HG03280 (cell line): ENCODE results near the gene PLBD2.

Experiments used
- ATAC-seq: cut with Tn5 transposase; IDR thresholded peaks from one replicate; pipeline ENCODE4 v1.9.1; 2021; ENCODE audit warnings: mild to moderate bottlenecking, moderate library complexity; ENCODE audit not compliant: unreplicated experiment

Gene PLBD2

DNA sequence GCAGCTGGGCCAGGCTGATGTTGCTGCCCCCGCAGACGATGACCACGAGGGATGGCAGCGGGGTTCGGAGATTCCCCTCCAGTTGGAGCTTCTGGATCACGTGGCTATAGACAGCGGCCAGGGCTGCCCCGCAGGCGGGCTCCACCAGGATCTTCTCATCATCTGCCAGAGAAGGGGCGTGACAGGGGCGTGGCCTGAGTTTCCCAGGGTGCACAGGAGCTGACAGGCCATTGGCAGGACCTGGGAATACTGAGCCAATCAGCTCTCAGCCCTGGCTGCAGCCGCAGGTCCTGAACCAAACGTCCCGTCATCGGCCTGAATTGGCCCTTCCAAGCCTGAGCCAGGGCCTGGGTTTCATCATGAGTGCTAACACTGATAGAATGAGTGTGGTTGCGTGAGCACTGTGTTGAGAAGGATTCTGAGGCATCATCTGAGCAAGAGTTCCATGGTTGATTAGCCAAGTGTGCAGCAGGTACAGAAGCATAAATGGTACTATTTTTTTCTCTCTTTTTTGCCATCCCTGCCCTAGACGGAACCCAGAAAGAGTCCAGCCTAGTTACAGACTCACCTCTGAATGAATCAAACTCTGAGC is 34.7 kb downstream of the PLBD2 start:
- no peak for ATAC-seq

DNA sequence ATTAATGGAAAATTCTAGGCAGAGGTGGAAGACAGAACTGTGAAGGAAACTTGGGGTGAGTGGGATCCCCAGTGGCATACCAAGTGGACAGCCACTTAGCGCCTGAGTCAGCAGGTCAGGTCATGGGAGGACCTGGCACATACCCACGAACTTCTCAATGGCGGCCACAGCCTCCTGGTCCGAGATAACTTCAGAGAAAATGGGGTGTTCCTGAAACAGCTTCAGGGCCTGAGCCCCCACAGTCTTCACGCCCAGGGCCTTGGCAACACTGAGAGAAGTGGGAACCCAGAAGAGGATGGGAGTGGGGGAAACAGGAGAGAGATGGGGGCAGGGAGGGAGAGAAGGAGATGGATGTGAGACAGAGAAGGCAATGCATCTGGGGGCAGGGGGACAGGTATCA is 35.4 kb downstream of the PLBD2 start:
- no peak for ATAC-seq

DNA sequence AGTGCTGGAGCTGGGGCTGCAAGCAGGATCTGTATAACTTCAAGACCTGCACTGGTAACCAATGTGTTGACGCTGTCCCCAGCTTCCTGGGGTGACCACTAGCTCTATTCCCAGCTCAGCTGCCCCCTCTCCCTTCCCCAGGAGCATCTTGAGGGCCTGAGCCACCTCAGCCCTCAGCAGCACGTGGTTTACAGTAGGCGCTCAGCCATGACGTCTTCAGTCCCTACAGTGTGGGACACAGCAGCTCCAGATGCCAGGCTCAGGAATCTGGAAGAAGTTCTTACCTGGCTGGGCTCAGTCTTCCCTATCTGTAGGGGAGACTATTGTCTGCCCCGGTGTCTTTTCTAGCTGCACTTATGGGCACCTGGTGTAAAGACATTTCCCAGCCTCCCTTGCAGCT is 36.7 kb downstream of the PLBD2 start:
- ATAC-seq: no peak

DNA sequence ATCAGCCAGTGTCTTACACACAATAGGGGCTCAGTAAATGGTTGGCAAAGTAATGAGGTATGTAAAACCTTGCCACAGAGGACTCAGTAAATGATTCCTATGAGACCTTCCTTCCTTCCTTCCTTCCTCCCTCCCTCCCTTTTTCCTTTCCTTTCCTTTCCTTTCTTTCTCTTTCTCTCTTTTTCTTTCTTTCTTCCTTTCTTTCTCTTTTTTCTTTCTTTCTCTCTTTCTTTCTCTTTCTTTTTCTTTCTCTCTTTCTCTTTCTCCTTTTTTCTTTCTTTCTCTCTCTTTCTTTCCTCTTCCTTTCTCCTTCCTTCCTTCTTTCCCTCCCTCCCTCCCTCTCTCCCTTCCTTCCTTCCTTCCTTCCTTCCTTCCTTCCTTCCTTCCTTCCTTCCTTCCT is 37.8 kb downstream of the PLBD2 start:
- no peak for ATAC-seq

DNA sequence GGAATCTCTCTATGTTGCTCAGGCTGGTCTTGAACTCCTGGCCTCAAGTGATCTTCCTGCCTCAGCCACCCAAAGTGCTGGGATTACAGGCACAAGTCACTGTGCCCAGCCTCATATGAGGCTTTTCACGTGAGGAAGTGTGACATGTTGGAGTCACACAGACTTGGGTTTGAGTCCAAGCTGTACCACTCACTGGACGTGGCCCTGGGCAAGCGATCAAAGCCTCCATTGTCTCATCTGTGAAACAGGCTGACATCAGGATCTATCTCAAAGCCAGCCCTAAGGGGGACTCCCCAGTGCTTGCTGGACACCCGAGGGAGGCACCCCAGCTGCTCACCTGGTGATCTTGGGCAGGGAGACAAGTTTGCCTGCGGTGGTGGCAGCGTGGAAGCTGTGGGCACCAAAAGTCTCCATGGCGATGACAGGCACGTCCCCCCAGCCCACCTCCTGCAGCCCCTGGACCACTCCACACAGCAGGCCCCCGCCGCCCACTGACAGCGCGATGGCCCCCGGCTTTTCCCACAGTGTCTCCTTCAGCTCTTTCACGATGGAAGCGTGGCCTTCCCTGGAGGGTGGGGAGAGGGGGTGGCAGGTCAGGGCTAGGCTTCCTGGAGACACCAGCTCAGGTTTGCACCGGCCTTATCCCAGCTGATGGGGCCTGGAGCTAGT is 38.6 kb downstream of the PLBD2 start:
- no peak for ATAC-seq

DNA sequence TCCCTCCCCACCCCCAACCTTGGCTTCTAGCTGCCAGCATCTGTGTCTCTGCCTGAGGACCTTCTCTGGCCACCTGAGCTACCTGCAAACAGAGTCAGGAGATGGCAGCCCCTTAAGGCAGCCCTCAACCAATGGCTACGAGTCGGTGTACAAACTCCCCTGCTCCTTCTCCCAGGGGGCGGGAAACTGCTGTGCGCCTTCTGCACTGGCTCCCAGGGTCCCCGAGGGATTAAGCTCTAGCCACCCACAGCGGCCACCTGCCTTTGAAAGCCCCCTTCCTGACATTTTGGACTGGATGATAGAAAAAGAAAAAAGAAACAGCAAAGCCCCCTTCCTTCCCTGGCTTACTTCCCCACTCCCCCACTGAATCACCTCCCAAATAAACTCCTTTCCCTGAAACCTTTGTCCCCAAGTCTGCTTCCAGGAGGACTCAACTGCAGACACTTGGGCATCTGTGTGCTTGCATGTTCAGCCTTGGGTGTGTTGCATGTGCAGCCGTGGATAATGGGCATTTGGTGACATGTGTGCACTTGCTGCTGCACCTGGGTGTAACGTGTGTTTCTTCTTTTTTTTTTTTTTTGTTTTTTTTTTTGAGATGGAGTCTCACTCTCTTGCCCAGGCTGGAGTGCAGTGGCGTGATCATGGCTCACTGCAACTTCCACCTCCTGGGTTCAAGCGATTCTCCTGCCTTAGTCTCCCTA is 39.3 kb downstream of the PLBD2 start:
- no peak for ATAC-seq

DNA sequence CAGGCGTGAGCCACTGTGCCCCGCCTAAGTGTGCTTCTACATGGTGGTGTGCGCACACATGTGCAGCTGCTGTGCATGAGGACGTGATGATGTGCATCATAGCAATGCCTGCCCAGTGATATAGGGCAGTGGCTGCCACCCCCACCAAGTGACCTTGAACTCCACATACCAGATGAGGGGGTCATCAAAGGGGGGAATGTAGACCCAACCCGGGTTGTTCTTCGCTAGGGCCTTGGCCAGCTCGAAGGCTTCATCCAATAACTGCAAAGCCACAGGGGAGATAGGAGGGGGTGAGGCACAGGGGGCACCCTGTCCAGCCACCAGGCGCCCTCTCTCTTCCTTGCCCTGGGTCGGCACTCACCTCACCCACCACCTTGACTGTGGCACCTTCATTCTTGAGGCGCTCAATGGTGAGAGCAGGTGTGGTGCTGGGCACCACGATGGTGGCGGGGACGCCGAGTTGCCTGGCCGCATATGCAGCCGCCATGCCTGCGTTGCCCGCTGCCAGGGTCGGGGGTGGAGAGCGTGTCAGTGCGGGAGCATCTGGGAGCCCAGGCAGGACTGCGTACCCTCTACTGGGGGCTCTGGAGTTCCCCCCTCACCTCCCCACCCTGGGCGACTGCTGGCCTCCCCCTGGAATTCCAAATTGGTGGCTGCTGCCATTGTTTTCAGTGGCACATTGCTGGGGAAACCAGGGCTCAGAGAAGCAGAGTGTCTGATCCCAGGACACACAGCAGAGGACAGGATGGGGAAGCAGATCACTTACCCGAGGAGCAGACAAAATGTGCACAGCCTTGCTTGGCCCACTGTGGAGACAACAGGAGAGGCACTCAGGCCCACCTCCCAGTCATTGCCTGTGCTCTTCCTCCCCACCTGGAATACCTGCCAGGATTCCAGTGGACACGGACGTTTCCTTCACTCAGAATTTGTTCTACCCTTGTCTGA is 40.2 kb downstream of the PLBD2 start:
- ATAC-seq: no peak

DNA sequence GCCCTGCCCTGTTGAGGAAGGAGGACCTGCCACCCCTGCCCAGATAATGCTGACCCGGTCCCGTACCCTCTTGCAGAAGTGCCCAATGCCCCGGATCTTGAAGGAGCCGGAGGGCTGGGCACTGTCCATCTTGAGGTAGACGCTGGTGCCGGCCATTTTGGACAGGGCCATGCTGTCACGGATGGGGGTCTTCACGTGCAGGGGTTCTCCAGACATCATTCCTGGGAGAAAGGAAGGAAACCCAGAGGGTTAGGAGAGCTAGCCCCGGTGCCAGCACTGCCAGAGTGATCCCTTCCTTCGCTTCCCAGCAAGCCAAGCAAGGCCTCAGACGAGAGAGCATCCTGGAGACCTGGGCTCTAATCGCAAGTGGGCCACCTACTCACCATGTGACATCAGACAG is 41.1 kb downstream of the PLBD2 start:
- no peak for ATAC-seq

DNA sequence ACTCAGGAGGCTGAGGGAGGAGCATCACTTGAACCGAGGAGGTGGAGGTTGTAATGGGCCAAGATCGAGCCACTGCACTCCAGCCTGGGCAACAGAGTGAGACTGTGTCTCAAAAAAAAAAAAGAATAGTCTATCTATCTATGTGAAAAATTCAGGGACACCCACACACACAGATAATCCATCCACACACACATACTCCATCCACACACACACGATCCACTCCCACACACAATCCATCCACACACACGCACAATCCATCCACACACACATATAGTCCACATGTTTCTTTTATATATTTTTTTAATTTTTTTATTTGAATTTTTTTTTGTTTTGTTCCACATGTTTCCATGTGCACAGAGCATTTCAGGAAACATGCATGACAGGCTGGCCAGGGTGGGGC is 42.0 kb downstream of the PLBD2 start:
- ATAC-seq: no peak

DNA sequence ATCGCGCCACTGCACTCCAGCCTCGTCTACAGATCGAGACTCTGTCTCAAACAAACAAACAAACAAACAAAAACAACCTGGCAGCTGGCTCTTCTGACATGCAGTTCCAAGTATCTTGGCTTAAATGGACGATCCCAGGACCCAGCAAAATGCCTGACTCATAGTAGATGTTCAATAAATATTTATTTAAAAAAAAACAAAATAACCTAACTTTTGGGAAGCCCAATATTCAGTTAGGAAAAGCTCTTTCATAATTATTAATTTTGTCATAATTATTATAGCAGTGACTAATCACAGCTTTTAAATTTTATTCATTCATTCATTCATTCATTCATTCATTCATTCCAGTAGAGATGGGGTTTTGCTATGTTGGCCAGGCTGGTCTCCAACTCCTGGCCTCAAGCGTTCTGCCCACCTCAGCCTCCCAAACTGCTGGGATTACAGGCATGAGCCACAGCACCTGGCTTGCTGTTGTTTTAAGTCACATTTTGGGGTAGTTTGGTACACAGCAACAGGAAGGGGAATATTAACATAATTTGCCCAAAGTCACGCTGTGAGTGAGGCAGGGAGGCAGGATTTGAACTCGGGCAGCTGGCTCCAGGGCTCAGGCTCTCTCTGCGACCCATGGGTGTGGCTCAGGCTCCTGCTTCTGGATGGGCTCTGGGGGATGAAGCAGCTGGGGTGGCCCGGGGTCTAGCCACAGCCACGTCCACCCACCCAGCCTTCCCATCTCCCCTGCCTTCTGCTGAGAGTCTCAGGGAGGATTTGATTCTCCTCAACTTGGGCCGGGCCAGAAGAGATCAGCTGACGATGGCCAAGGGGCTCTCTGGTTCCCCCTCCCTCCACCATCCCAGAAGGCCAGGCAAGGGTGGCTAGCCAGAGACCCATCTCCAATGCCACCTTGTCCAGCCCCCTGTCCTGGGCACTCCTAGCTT is 42.9 kb downstream of the PLBD2 start:
- no peak for ATAC-seq

DNA sequence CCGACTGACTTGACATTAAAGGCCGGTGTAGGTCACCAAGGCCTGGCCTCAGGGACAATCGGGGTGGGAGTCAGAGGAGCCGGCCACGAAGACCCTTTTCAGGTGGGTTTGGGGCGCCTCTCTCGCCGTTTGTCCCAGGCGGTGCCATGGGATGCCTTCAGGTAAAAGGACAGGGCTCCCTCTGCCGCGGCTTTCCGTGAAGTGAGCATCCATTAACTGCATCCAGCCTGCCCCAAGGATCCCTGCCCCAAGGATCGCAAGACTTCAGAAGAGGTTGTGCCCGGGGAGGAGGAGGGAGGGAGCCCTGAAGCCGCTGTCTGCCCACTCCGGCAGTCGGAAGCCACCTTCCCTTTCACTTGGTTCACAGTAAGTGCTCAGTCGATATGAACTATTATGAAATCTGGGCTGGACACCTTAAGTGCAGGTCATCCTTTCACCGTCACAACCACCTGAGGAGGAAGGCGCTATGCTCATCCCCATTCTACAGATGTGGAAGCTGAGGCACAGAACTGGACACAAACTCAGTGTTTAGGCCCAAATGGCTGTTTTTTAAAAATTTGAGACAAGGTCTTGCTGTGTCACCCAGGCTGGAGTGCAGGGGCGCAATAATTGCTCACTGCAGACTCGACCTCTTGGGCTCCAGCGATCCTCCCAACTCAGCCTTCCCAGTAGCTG is 44.3 kb downstream of the PLBD2 start:
- no peak for ATAC-seq

DNA sequence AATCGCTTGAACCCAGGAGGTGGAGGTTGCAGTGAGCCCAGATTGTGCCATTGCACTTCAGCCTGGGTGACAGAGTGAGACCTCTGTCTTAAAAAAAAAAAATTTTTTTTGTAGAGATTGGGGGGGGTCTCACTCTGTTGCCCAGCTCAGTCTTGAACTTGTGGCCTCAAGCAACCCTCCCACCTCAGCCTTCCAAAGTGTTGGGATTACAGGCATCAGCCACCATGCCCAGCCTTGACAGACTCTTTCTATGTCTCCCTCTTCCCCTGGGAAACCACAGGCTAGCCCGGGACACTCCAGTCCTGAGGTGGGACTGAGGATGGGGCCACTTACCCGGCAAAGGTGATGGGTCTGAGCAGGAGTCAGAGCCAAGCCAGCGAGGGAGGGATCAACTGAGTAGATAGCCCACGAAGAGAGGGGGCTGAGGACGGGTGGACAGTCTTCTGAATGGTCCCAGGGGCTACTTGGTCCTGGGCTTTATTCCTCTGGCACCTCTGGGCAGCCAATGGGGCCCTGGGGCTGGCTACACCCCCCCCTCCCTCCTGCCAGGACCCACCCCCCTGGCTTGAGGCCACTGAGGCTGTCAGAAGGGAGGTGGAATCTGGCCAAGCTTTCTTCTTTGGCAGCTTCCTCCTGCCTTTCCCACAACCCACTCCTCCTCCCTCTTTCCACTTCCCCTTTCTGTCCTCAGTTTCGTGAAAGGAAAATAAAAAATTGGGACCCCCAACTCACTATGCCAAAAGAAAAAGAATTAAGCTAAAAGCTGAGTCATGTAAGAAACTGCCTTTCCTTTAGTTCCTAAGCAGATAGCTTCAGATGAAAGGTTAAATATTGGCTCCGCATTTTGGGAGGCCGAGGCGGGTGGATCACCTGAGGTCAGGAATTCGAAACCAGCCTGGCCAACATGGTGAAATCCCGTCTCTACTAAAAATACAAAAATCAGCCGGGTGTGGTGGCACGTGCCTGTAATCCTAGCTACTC is 45.3 kb downstream of the PLBD2 start, which contains the start of gene SDS:
Gene SDS (minus strand): TSS at position 453 of the 981 bp plus-strand sequence. CDS start 4,179 bp downstream, outside the sequence.
- no peak for ATAC-seq

DNA sequence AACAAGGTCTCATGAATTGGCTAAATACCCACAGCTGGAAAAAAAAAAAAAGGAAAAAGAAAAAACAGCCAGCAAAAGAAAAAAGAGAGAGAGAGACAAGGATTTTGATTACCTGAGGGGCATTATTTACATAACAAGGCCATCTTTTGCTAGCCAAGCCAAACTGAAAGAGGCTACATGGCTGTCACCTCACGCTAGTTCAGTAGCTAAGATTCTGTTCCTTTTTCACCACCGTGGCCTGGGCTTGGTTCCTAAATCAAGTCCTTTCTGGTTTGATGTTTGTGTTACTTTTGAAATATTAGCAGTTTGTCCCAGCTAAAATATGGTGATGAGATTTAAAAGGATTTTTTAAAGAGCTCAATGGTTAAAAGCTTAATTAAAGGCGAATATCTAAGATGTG is 47.3 kb downstream of the PLBD2 start:
- no peak for ATAC-seq

DNA sequence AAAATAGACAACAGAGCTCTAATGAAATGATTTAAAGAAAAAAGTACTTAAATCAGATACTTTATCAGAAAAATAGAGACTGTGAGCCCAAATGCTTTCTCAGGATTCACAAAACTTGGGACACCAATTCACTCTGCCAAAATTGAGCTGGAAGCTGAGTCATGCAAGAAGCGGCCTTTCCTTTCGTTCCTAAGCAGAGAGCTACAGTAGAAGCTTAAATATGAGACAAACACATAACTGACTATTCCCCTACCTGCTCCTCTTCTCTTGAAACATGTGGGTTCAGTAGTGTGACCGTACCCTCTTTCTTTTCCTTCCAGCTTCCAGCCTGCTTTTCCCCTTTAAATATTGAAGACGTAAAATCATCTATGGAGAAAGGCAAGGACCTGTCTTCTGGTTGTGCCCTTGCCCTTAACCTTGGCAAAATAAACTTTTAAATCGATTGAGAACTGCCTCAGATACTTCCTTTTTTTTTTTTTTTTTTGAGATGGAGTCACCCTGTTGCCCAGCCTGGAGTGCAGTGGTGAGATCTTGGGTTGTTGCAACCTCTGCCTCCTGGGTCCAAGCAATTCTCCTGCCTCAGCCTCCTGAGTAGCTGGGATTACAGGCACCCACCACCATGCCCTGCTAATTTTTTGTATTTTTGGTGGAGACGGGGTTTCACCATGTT is 49.7 kb downstream of the PLBD2 start:
- no peak for ATAC-seq

DNA sequence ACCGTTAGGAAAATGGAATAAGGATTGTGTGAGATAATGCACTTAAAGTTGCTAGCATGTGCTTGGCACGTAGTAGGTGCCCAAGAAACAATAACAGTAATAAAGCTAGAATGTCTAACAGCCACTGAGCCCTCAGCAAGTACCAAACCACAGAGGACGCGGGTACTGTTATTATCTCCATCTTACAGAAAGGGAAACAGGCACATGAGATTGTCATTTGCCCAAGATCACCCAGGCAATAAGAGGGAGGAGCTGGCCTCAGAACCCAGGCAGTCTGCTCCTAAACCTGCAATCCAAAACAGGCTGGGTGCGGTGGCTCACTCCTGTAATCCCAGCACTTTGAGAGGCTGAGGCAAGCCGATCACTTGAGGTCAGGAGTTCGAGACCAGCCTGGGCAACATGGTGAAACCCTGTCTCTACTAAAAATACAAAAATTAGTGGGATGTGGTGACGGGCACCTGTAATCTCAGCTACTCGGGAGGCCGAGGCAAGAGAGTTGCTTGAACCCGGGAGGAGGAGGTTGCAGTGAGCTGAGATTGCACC is 50.4 kb downstream of the PLBD2 start:
- no peak for ATAC-seq

DNA sequence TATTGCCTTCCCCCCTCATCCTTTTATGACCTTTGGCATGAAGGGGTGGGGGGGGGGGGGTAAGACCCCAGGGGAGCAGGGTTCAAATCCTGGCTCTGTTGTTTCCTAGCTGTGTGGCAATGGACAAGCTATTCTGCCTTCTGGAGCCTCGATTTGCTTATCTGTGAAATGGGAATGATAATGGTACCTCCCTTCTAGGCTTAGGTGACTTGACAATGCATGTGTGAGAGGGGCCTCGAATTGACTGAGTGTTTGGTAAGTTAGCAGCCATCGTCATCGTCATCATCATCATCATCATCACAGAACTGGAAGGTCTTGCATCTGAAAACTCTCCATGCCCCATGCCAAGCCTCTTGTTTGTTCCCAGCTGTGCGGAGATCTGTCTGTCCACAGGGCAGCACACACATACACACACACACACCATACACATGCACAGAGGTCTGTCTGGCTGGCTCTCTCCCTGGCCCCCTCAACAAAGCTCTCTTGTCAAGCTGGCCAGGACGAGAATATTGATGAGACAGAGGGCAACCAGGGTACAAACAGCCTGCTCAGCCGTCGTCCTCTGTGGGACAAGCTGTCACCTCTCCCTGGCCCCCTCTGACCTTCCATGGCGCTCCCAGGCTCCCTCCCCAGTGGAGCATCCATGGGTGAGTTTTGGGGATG is 51.2 kb downstream of the PLBD2 start:
- ATAC-seq: no peak

DNA sequence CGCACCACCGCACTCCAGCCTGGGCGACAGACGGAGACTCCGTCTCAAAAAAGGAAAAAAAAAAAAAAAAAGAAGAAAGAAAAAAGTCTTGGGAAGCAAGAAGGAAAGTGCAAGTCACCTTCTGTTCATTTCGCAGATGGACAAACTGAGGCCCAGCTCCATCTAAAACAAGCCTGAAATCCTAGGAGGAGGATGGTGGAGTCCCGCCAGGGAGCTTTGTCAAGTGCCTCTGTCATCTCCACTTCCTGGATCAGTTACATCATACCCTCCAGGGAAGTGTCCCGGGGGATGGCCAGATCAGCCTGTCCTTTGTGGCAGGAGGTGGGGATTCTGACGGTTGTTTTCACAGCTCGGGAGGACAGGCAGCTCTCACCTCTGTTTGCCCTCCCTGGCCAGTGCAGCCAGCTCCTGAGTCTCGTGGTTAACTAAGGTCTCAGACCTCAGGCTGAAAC is 55.1 kb downstream of the PLBD2 start:
- no peak for ATAC-seq
